Activated B cell treated with CpG ODN at 0.5 μM for 24 hours (primary cell): Measurements from ENCODE around the gene DENND1C. TPM values are rescaled to one million over a fixed set of nuclear protein-coding genes. Genes with fewer than 3 reads are reported as not detected.
"Not testable (repeated sequence)": the region's sequence is repeated elsewhere in the genome, so short reads cannot be mapped to it uniquely, and the experiment has no call there.

Experiments
- ATAC-seq: fragments of 200-7000 bp; cut with Tn5 transposase; one replicate; pipeline ENCODE4 v1.10.0; 2021; ENCODE audit warnings: low read depth, mild to moderate bottlenecking, moderate library complexity
- CTCF ChIA-PET: fragments of 350-600 bp; sonication (Branson Sonifier 250); formaldehyde crosslinking; loops from one replicate; lab custom pipeline; 2021; ENCODE audit warnings: antibody characterized with exemption; lab: Charles Lee
- POLR2A ChIA-PET: fragments of 350-600 bp; sonication (Branson Sonifier 250); formaldehyde crosslinking; loops from one replicate; lab custom pipeline; 2021; ENCODE audit warnings: antibody characterized with exemption; lab: Charles Lee
- DNase-seq: peaks from one replicate; pipeline ENCODE4 v3.0.0; 2022
- H3K27ac Mint-ChIP-seq: one replicate; pipeline ENCODE4 v1.8.0; 2020; ENCODE audit warnings: mixed read lengths
- H3K27me3 Mint-ChIP-seq: one replicate; pipeline ENCODE4 v1.8.0; 2021; ENCODE audit warnings: mixed read lengths
- H3K36me3 Mint-ChIP-seq: one replicate; pipeline ENCODE4 v1.8.0; 2021; ENCODE audit warnings: low read depth, mixed read lengths
- H3K4me1 Mint-ChIP-seq: one replicate; pipeline ENCODE4 v1.8.0; 2021; ENCODE audit warnings: mixed read lengths
- H3K4me3 Mint-ChIP-seq: one replicate; pipeline ENCODE4 v1.8.0; 2020; ENCODE audit warnings: mild to moderate bottlenecking, mixed read lengths
- H3K9me3 Mint-ChIP-seq: one replicate; pipeline ENCODE4 v1.8.0; 2020; ENCODE audit warnings: mixed read lengths
- intact Hi-C: fragments of 100-400 bp; cut with micrococcal nuclease; formaldehyde crosslinking; loops from one replicate; pipeline ENCODE4 v1.15.1; 2024
- total RNA-seq: library from RNA; stranded (reverse); gene quantifications from 2 replicates; pipeline ENCODE4 v1.2.3, GENCODE V29; 2022
- TF ChIP-seq, protein P1 (sequence below): fragments of 200-600 bp; IDR thresholded peaks from one replicate; pipeline ENCODE4 v1.8.0; 2022; ENCODE audit warnings: antibody characterized with exemption, mild to moderate bottlenecking

Gene DENND1C
- total RNA-seq, 1 donor from 2014 or later, result 95.1 TPM

DNA sequence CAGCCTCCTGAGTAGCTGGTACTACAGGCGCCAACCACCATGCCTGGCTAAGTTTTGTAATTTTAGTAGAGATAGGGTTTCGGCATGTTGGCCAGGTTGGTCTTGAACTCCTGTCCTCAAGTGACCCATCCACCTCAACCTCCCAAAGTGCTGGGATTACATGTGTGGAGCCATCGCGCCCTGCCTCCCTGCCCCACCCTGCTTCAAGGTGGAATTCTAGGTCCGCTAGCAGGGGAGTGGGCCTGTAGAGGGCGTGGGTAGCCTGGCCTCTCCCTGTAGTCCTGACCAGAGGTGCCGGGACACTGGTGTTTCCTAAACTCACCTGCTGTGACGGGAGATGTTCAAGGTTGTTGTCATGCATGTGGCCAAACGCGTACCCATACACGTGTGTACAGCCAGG, 48.4 kb downstream of the DENND1C start:
- H3K27ac Mint-ChIP-seq, result no peak overlapping the region
- DNase-seq, result no peak
- intact Hi-C loops, result no loop called here
- no peak overlapping the region for H3K4me3 Mint-ChIP-seq
- TF ChIP-seq, protein P1, sequence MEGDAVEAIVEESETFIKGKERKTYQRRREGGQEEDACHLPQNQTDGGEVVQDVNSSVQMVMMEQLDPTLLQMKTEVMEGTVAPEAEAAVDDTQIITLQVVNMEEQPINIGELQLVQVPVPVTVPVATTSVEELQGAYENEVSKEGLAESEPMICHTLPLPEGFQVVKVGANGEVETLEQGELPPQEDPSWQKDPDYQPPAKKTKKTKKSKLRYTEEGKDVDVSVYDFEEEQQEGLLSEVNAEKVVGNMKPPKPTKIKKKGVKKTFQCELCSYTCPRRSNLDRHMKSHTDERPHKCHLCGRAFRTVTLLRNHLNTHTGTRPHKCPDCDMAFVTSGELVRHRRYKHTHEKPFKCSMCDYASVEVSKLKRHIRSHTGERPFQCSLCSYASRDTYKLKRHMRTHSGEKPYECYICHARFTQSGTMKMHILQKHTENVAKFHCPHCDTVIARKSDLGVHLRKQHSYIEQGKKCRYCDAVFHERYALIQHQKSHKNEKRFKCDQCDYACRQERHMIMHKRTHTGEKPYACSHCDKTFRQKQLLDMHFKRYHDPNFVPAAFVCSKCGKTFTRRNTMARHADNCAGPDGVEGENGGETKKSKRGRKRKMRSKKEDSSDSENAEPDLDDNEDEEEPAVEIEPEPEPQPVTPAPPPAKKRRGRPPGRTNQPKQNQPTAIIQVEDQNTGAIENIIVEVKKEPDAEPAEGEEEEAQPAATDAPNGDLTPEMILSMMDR, result no peak
- no peaks in the 10 kb centered on the region for H3K27me3 Mint-ChIP-seq
- H3K36me3 Mint-ChIP-seq, result no peaks in the 10 kb centered on the region
- POLR2A ChIA-PET, result no interaction called here
- H3K9me3 Mint-ChIP-seq, result no peaks in the 10 kb centered on the region
- CTCF ChIA-PET, result no interaction called here
- ATAC-seq, result no peak
- H3K4me1 Mint-ChIP-seq, result no peaks in the 10 kb centered on the region

DNA sequence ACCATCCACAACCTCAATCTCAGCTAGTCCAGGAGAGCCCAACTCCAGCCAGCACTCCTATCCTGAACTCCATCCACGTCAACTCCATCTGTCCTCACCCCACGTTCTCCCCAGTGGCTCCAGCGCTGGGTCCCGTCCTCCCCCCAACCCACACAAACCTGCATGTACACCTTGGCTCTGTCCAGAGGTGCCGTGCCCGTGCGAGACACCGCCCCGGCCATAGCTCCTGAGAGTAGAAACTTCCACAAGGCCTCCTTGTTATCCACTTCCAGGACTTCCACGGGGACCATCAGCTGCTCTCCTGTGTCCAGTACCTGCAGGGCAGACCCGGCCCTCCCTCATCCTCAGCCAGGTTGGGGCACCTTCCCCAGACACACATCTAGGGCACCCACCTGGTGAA, 49.7 kb downstream of the DENND1C start:
- no peaks in the 10 kb centered on the region for H3K9me3 Mint-ChIP-seq
- no peaks in the 10 kb centered on the region for H3K27me3 Mint-ChIP-seq
- H3K36me3 Mint-ChIP-seq, result no peaks in the 10 kb centered on the region
- no peaks in the 10 kb centered on the region for H3K4me1 Mint-ChIP-seq
- intact Hi-C loops, result no loop called here
- DNase-seq, result no peak
- ChIA-PET CTCF (no interaction called here), POLR2A (interaction anchor here (0.7 kb wide), 1 partner anchor 88 kb away, joined by 3 read pairs; no protein-coding TSS in a partner anchor)
- TF ChIP-seq, protein P1, result no peak
- no peak overlapping the region for H3K27ac Mint-ChIP-seq
- no peak overlapping the region for H3K4me3 Mint-ChIP-seq
- ATAC-seq, result no peak

DNA sequence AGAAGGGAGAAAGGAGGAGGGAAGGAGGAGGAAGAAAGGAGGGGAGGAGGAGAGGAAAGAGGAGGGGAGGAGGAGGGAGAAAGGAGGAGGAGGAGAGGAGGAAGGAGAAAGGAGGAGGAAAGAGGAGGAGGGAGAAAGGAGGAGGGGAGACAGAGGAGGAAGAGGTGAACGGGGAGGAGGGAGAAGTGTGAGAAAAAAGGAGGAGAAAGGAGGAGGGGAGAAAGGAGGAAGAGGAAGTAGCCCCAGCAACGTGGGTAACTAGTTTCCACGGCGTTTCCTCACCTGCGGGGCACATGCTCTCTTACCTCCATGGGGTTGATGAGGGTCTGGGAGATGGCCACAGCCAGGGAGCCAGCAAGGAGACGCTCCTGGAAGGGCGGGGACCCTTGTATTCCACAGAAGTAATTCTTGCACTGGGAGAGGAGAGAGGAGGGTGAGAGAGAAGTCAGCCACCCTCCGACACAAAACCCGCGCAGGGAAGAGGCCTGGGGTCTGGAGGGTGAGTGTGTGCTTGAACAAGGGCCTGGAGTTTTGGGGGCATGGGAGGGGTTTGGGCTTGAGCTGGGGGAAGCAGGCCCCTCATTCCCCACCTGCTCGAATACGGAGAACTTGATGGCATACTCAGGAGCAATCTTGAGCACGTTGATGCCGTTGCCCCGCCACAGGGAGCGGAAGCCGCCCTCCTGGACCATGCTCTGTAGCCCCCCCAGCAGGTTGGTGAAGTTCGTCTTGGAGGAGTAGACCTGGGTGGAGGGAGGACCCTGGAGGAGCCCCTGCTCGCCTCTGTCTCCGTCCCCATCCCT, 52.0 kb downstream of the DENND1C start:
- ChIA-PET POLR2A (interaction anchor here (0.7 kb wide), 1 partner anchor 92 kb away, joined by 3 read pairs; no protein-coding TSS in a partner anchor), CTCF (no interaction called here)
- Mint-ChIP-seq H3K9me3 (no peaks in the 10 kb centered on the region), H3K36me3 (no peaks in the 10 kb centered on the region), H3K27me3 (no peaks in the 10 kb centered on the region), H3K4me1 (peaks cover 7% of the 10 kb centered on the region), H3K27ac (no peak overlapping the region), H3K4me3 (no peak overlapping the region)
- DNase-seq (no peak), ATAC-seq (no peak)
- intact Hi-C loops, result loop anchor here (10.0 kb wide), 2 partner anchors 145 to 705 kb away; partner anchors contain the start of genes CATSPERD and LONP1
- TF ChIP-seq, protein P1, result no peak

DNA sequence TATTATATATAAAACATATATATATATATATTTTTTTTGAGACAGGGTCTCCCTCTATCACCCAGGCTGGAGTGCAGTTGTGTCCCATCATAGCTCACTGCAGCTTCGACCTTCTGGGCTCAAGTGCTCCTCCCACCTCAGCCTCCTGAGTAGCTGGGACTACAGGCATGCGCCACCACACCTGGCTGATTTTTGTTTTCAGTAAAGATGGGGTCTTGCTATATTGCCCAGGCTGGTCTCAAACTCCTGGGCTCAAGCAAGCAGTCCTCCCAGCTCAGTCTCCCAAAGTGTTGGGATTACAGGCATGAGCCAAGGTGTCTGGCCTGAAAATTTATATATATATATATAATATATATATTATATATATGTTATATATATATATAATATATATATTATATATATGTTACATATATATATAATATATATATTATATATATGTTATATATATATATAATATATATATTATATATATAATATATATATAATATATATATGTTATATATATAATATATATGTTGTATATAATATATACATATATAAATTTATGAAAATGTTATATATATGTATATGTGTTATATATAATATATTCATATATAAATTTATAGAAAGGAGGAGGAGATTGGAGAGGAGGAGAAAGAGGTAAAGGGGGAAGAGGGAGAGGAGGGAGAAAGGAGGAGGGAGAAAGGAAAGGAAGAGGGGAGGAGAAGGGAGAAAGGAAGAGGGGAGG, 52.7 kb downstream of the DENND1C start:
- H3K4me3 Mint-ChIP-seq, H3K27ac Mint-ChIP-seq, DNase-seq, H3K36me3 Mint-ChIP-seq, POLR2A ChIA-PET, ATAC-seq, H3K9me3 Mint-ChIP-seq, H3K27me3 Mint-ChIP-seq, CTCF ChIA-PET, H3K4me1 Mint-ChIP-seq: not testable (repeated sequence)
- intact Hi-C loops, result loop anchor here (10.0 kb wide), 2 partner anchors 146 to 704 kb away; partner anchors contain the start of genes CATSPERD and LONP1

DNA sequence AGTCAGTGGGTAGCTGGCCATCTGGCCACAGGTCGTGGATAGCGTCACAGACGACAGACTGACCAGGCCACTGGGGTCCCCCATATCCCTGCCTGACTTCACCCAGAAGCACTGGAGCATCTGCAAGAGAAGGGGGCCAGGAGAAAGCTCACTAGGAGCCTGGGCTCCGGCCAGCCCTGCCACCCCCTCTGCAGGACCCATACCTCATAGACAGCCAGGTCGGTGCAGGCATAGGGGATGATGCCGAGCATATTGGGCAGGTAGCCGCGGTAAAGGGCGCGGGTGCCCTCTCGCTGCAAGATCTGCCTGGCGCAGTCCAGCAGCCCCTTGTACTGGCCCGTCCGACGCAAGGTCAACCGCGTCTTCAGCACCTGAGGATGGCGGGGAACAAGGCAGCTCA, 54.5 kb downstream of the DENND1C start:
- ChIA-PET CTCF (no interaction called here), POLR2A (interaction anchor here (0.5 to 0.9 kb wide), 2 partner anchors 27 to 32 kb away, joined by 4 read pairs; partner anchors contain the start of gene SLC25A23)
- peaks cover 11% of the 10 kb centered on the region for H3K36me3 Mint-ChIP-seq
- DNase-seq (no peak), ATAC-seq (no peak)
- intact Hi-C loops, result loop anchor here (10.0 kb wide), 2 partner anchors 148 to 702 kb away; partner anchors contain the start of genes CATSPERD and LONP1
- H3K9me3 Mint-ChIP-seq, result no peaks in the 10 kb centered on the region
- peaks cover 25% of the 10 kb centered on the region for H3K4me1 Mint-ChIP-seq
- TF ChIP-seq, protein P1, result no peak
- H3K27ac Mint-ChIP-seq, result no peak overlapping the region
- no peak overlapping the region for H3K4me3 Mint-ChIP-seq
- H3K27me3 Mint-ChIP-seq, result no peaks in the 10 kb centered on the region
